Kidney (tissue), 14 donors: ENCODE results near the gene ST3GAL5. TPM values are rescaled to one million over a fixed set of nuclear protein-coding genes. Genes with fewer than 3 reads are reported as not detected.

Source experiments
- DNase-seq, 5 donors: peaks; one replicate each; pipeline ENCODE4 v3.0.0-alpha.2; 2013 to 2020
- FAIRE-seq: peaks from 2 replicates; lab custom pipeline; 2012; peaks lifted over from hg19 to GRCh38; lab: Jason Lieb, UNC
- H3K27ac ChIP-seq, 2 donors: one replicate each; pipeline ENCODE4 v1.7.0; 2013; ENCODE audit warnings: low read depth in 2 of 2, low read length in 2 of 2, inconsistent platforms in 1 of 2
- H3K27me3 ChIP-seq: one replicate; pipeline ENCODE4 v1.7.1; 2013; ENCODE audit warnings: low read length, inconsistent platforms; ENCODE audit not compliant: control insufficient read depth, insufficient read depth
- H3K36me3 ChIP-seq, 3 donors: one replicate each; pipeline versions ENCODE4 v1.7.0 to v1.7.1; 2013; ENCODE audit warnings: low read length in 3 of 3, control low read depth in 1 of 3, inconsistent platforms in 1 of 3; ENCODE audit not compliant: insufficient read depth in 3 of 3, control insufficient read depth in 2 of 3
- H3K4me1 ChIP-seq, 3 donors: one replicate each; pipeline versions ENCODE4 v1.7.0 to v1.7.1; 2013; ENCODE audit warnings: low read length in 3 of 3, inconsistent platforms in 1 of 3, low read depth in 1 of 3; ENCODE audit not compliant: control insufficient read depth in 2 of 3, insufficient read depth in 2 of 3
- H3K4me3 ChIP-seq, 3 donors: one replicate each; pipeline versions ENCODE4 v1.7.0 to v1.8.1; 2013; ENCODE audit warnings: low read length in 3 of 3, control low read depth in 1 of 3, inconsistent platforms in 1 of 3
- H3K9ac ChIP-seq, 3 donors: one replicate each; pipeline versions ENCODE4 v1.7.0 to v1.7.1; 2013; ENCODE audit warnings: low read length in 3 of 3, control low read depth in 1 of 3, inconsistent platforms in 1 of 3
- H3K9me3 ChIP-seq, 3 donors: one replicate each; pipeline versions ENCODE4 v1.7.0 to v1.7.1; 2013; ENCODE audit warnings: low read length in 3 of 3, control low read depth in 1 of 3, inconsistent platforms in 1 of 3; ENCODE audit not compliant: control insufficient read depth in 2 of 3, insufficient read depth in 1 of 3
- intact Hi-C: fragments of 100-400 bp; cut with DNase I; formaldehyde crosslinking; loops from one replicate; pipeline ENCODE4 v1.11.1; 2022
- polyA plus RNA-seq: library from polyadenylated mRNA; stranded (reverse); fragments of 350-450 nt; fragmentation: Illumina TruSeq; extraction: RNeasy Lipid Tissue Mini Kit (QIAGEN cat#74804); gene quantifications from one replicate; pipeline ENCODE4 v1.2.3, GENCODE V29; 2014; ENCODE audit warnings: low read depth, low replicate concordance; ENCODE audit not compliant: insufficient read depth
- total RNA-seq: library from RNA; stranded (reverse); fragmentation: NEBNext Ultra II Directional; extraction: Animal tissue kit (Norgen Biotek cat#: 25700); gene quantifications from one replicate; pipeline ENCODE4 v1.2.1, GENCODE V29; 2021
- TF ChIP-seq, protein P1 (sequence below): IDR thresholded peaks from 3 replicates; pipeline ENCODE4 v1.5.1; 2012; ENCODE audit warnings: mild to moderate bottlenecking, moderate library complexity, borderline replicate concordance; ENCODE audit not compliant: insufficient read depth; ENCODE audit errors: extremely low read depth
- donor health status: control.
- donor health status: control.
- donor health status: control.
- donor health status: control.
- donor health status: control.
- donor health status: DM: yes; HTN: yes; CAD: no.
- donor health status: Normal renal cell carcinoma (clear cell type).

The ST3GAL5 gene
- total and polyA plus RNA-seq, 2 donors from 2014 or later = 7.0 to 14.6 TPM

DNA sequence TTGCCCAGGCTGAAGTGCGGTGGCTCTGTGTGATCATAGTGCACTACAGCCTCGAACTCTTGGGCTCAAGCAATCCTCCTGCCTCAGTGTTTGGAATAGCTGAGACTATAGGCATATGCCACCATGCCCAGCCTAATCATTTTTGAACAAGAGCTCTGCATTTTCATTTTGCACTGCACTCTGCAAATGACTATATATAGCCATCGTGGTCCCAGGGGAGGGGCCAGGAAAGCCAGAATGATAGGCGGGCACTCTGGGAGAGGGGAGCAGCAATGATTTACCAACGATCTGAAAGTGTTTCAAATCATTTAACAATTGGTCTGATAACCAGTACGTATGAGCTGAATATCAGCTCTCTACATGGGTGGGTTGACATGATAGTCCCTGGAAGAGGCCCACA, 22.3 kb upstream of the ST3GAL5 start:
- DNase-seq = no peak
- Histone ChIP-seq H3K27ac (no peak overlapping the region), H3K27me3 (no peaks in the 10 kb centered on the region), H3K4me1 (peaks cover 0 to 2% (median 0%) of the 10 kb centered on the region in 3 donors), H3K9ac (no peak overlapping the region), H3K36me3 (no peaks in the 10 kb centered on the region), H3K4me3 (no peak overlapping the region), H3K9me3 (no peaks in the 10 kb centered on the region)
- intact Hi-C loops = no loop called here
- FAIRE-seq = no peak
- TF ChIP-seq, protein P1, sequence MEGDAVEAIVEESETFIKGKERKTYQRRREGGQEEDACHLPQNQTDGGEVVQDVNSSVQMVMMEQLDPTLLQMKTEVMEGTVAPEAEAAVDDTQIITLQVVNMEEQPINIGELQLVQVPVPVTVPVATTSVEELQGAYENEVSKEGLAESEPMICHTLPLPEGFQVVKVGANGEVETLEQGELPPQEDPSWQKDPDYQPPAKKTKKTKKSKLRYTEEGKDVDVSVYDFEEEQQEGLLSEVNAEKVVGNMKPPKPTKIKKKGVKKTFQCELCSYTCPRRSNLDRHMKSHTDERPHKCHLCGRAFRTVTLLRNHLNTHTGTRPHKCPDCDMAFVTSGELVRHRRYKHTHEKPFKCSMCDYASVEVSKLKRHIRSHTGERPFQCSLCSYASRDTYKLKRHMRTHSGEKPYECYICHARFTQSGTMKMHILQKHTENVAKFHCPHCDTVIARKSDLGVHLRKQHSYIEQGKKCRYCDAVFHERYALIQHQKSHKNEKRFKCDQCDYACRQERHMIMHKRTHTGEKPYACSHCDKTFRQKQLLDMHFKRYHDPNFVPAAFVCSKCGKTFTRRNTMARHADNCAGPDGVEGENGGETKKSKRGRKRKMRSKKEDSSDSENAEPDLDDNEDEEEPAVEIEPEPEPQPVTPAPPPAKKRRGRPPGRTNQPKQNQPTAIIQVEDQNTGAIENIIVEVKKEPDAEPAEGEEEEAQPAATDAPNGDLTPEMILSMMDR = no peak

DNA sequence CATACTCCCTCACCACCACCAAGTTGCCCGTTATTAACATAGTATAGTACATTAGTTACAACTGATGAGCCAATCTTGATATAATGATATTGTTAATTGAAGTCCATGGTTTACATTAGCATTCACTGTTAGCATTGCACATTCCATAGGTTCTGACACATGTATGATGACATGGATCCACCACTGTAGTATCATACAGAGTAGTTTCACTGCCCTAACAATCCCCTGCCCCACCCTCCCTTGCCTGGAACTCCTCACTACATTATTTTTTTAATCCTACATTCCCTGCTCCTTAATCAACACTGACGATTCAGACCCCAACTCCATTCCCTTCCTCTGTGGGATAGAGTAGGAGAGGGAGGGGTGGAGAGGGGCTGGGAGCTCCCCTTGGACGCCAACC, 20.2 kb upstream of the ST3GAL5 start:
- no peak overlapping the region for H3K9ac ChIP-seq
- no peak for FAIRE-seq
- no peak for DNase-seq
- peaks cover 0 to 2% (median 0%) of the 10 kb centered on the region in 3 donors for H3K4me1 ChIP-seq
- no peaks in the 10 kb centered on the region for H3K36me3 ChIP-seq
- H3K27ac ChIP-seq = no peak overlapping the region
- no peak overlapping the region for H3K4me3 ChIP-seq
- no peaks in the 10 kb centered on the region for H3K9me3 ChIP-seq
- TF ChIP-seq, protein P1 = no peak
- H3K27me3 ChIP-seq = no peaks in the 10 kb centered on the region
- intact Hi-C loops = no loop called here

DNA sequence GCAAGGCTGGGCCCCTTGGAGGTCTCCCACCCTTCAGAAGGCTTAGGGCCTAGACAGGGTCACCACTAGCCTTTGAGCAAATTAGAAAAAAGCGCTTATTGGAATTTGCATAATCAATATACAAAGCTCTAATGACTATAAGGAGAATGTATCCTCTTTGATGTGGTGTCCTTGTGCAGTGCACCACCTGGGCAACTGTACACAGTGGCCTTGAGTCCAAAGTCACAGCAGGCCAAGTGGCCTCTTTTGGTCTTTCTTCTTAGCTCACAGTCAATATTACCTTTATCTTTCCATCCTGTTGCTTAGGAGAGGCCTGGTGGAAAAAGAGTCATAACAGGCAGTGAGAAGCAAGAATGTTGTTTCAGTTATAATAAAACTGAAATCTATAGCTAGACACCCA, 19.7 kb upstream of the ST3GAL5 start:
- TF ChIP-seq, protein P1 = no peak
- Histone ChIP-seq H3K27me3 (no peaks in the 10 kb centered on the region), H3K4me3 (no peak overlapping the region), H3K27ac (no peak overlapping the region), H3K9ac (no peak overlapping the region), H3K36me3 (no peaks in the 10 kb centered on the region), H3K9me3 (no peaks in the 10 kb centered on the region), H3K4me1 (peaks cover 0 to 2% (median 0%) of the 10 kb centered on the region in 3 donors)
- intact Hi-C loops = no loop called here
- FAIRE-seq (no peak), DNase-seq (no peak)

DNA sequence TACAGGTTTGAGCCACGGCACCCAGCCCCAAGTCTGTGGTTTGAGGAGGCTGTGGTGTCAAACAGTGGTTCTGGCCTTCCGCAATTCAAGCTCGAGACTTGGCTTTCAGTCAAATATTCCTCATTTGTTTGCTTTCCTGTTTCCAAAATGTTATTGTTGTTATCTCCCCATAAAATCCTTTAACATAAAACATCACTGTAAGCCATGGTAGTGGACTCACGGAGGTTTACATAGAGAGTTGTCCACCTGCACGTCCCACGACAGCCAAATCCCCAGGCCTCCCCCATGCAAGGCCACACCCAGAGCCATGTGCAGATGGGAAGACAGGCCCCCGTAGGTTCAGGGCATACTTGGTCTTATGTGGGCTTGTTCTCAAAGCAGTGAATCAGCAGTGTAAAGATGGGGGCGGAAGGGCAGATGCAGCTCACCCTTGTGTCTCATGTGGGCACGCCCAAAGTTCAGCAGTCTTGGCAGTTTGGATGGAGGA, 18.9 kb upstream of the ST3GAL5 start:
- intact Hi-C loops = no loop called here
- TF ChIP-seq, protein P1 = no peak
- H3K27ac ChIP-seq = no peak overlapping the region
- H3K4me1 ChIP-seq = peaks cover 0 to 2% (median 0%) of the 10 kb centered on the region in 3 donors
- no peak overlapping the region for H3K9ac ChIP-seq
- no peak for FAIRE-seq
- H3K9me3 ChIP-seq = no peaks in the 10 kb centered on the region
- no peaks in the 10 kb centered on the region for H3K27me3 ChIP-seq
- peak in 1 of 5 donors; percentile 30 for DNase-seq
- no peak overlapping the region for H3K4me3 ChIP-seq
- no peaks in the 10 kb centered on the region for H3K36me3 ChIP-seq
